HG03439 (cell line): ENCODE measurements around the gene ELOVL7.
"Not testable (repeated sequence)": the region's sequence is repeated elsewhere in the genome, so short reads cannot be mapped to it uniquely, and the experiment has no call there.

Experiments used
- ATAC-seq: cut with Tn5 transposase; IDR thresholded peaks from one replicate; pipeline ENCODE4 v1.9.1; 2021; ENCODE audit warnings: mild to moderate bottlenecking, moderate library complexity; ENCODE audit not compliant: unreplicated experiment

Gene ELOVL7

DNA sequence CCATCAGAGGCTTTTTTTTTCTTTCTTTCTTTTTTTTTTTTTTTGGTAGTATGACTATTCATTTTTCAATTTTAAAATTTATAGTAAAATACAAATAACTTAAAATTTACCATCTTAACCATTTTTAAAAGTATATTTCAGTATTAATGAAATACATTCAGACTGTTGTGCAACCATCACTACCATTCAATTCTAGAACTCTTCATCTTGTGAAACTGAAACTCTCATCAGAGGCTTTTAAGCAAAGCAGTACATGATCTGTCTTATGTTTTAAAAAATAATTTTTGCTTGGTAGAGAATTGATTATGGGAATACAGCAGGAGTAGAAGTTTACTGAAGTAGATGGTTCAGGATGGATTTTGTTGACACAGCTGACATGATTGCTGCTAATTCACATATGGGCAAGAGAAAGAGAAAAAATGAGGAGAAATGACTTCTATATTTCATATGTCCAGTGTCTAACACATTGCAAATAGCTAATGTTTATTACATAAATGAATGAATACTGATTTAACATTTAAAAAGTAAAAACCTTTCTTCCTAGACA lies 13.4 kb downstream of the ELOVL7 start:
- peak; percentile 71 for ATAC-seq

GRCh38 chr5:60829490-60830266 lies 14.4 kb downstream of the ELOVL7 start:
- ATAC-seq = no peak

GRCh38 chr5:60827201-60827600 lies 16.9 kb downstream of the ELOVL7 start:
- ATAC-seq = no peak

DNA sequence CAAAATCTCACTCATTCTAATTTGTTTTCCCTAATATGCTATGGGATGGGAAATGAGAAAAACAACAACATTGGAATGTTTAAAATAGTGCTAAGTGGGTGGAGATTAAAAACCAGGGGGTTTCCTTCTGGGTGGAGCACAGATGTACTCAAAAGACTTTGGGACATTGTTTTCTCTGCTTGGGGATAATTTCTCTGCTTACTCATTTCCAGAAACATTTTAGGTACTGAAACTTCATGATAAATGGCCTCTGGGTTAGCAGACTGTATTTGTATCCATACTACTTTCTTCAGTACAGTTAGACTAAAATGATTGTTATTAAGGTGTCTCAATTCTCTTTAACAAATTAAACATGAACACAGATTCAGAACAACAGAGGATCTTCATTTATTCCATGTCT lies 17.4 kb downstream of the ELOVL7 start:
- ATAC-seq = peak; percentile 69

- no peak for ATAC-seq
These were observed 20.5 kb downstream of the ELOVL7 start for GRCh38 chr5:60823574-60823973.

- ATAC-seq = no peak
These were observed 21.8 kb downstream of the ELOVL7 start for GRCh38 chr5:60822285-60822556.

DNA sequence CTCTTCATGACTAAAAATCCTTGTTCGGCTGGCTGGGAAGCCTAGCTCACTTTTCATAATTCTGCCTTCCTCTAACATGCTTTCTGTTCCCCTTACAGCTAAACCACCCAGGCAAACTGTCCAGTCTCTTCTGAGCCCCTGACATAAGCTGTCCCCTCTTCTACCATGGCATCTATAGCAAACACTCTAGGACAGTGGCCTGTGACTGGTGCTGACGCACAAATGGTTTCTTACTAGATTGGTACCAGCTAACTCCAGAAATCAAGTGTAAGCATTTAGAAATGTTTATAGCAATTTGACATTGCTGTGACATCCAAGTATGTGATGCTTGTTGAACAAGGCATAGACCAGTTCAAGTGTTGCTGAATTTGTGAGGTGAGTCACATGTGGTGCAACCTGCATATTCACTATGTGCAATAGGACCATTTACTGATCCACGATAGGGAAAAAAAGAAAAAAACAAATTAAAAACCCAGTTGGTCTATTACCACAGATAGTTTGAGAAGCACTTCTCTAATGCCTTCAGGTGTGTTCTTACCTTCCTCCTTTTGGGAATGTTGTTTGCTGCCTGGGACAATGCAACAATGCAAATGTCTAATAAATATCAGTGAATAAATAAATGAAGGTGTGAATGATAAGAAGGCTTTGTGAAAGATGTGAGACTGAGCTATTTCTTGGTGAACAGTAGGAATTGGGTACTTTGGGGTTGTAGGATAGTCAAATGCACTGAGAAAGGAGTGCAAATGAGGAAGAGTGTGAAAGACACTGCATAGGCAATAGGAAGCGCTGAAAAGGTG lies 22.4 kb downstream of the ELOVL7 start:
- no peak for ATAC-seq

DNA sequence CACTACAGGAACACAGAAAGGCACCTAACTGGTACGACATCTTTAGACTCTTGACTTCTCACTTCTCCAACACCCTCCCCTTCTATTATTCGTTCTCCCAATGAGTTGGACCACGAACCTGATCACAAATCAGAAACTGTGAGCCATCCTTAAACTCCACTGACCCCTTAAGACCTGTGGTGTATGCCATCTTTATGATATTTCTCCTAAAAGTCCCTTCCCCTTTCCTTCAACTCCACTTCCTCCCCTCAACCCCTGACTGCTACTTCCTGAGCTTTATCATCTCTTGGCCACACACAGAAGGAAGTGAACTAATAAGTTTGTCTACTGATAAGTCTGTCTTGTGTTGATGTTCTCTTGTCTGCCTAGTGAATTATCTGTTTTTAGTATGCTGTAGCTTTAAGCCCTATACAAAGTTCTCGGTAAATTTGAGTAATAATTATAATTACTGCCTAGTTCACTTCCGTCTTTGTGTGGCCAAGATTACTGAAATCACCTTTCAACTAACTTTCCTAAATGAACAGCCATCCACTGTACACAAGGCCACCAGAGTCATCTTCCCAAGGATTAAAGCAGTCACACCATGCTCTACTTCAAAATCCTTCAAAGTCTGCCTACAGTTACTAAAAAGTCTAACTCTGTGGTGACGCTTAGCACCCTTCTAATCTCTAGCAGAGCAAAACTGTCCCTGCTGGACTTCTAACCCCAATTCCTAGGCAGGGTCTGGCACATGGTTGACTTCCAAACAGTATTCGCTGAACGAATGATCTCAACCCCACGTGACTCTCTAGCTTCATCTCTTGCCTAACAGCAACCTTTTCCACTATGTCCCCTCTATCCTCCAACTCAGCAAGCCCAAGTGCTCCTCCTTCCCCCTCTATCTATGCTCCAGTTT lies 23.2 kb downstream of the ELOVL7 start:
- no peak for ATAC-seq

- ATAC-seq = not testable (repeated sequence)
These were observed 27.9 kb downstream of the ELOVL7 start for GRCh38 chr5:60816138-60816537.

- ATAC-seq = no peak
These were observed 29.6 kb downstream of the ELOVL7 start for GRCh38 chr5:60814498-60814897.

DNA sequence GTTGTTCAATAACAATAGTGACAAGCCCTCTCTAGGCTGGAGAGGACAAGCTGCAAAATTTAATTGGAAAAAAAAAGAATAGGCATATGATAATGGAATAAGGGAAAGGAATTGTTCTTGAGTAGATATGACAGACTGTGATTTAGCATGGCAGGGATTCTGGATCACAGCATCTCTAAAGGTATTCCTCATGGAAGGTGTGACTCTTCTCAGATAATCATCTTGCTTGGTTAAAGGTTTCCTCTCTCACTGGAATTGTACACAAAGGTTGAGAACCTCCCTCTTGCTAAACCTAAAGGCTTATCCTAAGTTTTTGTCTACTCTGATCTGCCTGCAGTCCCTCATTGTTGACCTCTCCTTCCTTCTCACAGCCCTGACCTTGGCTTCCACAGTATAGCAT lies 31.6 kb downstream of the ELOVL7 start:
- no peak for ATAC-seq

DNA sequence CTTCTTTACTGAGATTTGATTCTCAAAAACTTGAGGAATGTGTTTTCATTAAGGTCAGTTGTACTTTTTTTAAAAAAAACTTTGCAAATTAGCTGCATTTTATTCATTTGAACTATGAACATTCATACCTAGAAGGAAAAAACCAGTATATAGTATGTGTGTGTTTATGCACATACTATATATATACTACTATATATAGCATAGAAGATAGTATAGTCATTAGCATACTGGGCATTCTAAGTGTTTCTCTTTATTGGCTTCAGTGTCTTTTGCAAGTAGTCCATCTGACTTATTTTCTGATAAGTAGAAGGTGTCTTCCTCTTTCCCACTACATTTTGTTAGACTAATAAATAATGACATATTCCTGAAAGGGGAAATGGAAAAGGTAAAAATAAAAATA lies 33.0 kb downstream of the ELOVL7 start:
- ATAC-seq = peak; percentile 60

GRCh38 chr5:60810438-60811085 lies 33.5 kb downstream of the ELOVL7 start:
- peak; percentile 83 for ATAC-seq

GRCh38 chr5:60809891-60810425 lies 34.1 kb downstream of the ELOVL7 start:
- ATAC-seq = no peak

DNA sequence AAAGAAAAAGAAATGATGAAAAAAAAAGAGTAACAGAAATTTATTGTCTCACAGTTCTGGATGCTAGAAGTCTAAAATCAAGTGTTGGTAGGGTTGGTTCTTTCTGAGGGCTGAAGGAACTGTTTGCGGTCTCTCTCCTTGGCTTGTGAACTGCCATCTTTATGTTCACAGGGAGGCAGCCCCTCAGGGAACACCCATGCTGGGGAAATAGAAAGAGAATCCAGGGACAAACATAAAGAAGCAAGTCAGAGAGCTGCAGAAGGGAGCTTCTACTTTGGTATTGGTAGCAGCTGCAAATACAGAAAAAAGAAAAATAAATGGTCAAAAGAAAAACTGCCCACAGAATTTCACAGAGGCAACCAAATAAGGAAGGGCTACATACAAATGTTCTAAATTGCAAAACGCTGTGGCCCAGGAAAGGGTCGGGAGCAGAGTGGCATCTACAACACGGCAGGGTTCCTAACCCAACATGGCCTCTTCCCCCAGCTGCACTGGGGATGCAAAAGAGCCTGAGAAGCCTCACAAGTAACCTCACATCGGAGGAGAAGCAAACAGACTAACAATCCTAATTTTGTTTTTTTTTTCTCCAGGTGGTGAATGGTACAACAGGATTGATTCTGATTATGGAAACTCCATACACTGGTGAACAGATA lies 37.4 kb downstream of the ELOVL7 start:
- no peak for ATAC-seq

GRCh38 chr5:60805463-60805862 lies 38.6 kb downstream of the ELOVL7 start:
- no peak for ATAC-seq

- ATAC-seq = no peak
These were observed 40.4 kb downstream of the ELOVL7 start for GRCh38 chr5:60803712-60804111.

DNA sequence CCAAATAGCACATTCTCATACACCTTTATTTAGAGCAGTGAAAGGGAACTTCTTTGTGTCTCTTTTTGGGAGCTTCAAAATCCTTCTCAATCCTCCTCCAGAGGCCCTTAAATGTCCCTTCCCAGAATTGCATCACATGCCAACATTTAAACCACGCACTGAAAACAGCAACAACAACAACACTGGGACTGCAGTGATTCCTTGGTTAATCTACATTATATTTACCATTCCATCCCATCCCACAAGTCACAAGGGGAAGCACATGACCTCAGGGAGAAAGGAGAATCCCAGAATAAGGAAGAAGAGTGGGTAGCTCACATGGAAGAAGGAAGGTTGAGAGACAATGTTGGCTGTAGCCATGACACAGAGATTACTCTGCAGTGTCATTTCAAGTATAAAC lies 41.1 kb downstream of the ELOVL7 start:
- ATAC-seq = no peak

GRCh38 chr5:60802226-60802625 lies 41.8 kb downstream of the ELOVL7 start:
- ATAC-seq = no peak
